ENCODE measurements around the gene PLCL2.

The PLCL2 gene

GRCh38 chr3:17055374-17056276, 170.9 kb downstream of the PLCL2 start:
- Mint-ChIP-seq H3K4me1 (peaks cover 35% of the 10 kb centered on the region), H3K27ac (peak overlapping the region; percentile 68), H3K36me3 (no peaks in the 10 kb centered on the region), H3K9me3 (peaks cover 7% of the 10 kb centered on the region), H3K4me3 (no peak overlapping the region)
- DNase-seq (ENCODE audit: low spot score in 2 of 2) (no peak), ATAC-seq (peak; percentile 89)

GRCh38 chr3:17057321-17057720, 172.6 kb downstream of the PLCL2 start:
- Mint-ChIP-seq H3K27ac (no peak overlapping the region), H3K4me3 (no peak overlapping the region), H3K4me1 (peaks cover 35% of the 10 kb centered on the region), H3K36me3 (no peaks in the 10 kb centered on the region), H3K9me3 (peaks cover 4% of the 10 kb centered on the region)
- ATAC-seq: no peak
- DNase-seq (ENCODE audit: low spot score in 2 of 2): no peak

- Mint-ChIP-seq H3K4me1 (peaks cover 32% of the 10 kb centered on the region), H3K36me3 (peaks cover 4% of the 10 kb centered on the region), H3K4me3 (no peak overlapping the region), H3K27ac (no peak overlapping the region), H3K9me3 (peaks cover 3% of the 10 kb centered on the region)
- ATAC-seq: no peak
- no peak for DNase-seq (ENCODE audit: low spot score in 2 of 2)
Measured at GRCh38 chr3:17059989-17060550, 175.3 kb downstream of the PLCL2 start.

- ATAC-seq: no peak
- peaks cover 3% of the 10 kb centered on the region for H3K9me3 Mint-ChIP-seq
- peaks cover 4% of the 10 kb centered on the region for H3K36me3 Mint-ChIP-seq
- no peak overlapping the region for H3K27ac Mint-ChIP-seq
- no peak overlapping the region for H3K4me3 Mint-ChIP-seq
- no peak for DNase-seq (ENCODE audit: low spot score in 2 of 2)
- H3K4me1 Mint-ChIP-seq: peaks cover 32% of the 10 kb centered on the region
Measured at GRCh38 chr3:17061005-17061404, 176.2 kb downstream of the PLCL2 start.

- DNase-seq (ENCODE audit: low spot score in 2 of 2) (no peak), ATAC-seq (no peak)
- Mint-ChIP-seq H3K27ac (peak overlapping the region; percentile 60), H3K36me3 (peaks cover 5% of the 10 kb centered on the region), H3K4me1 (peaks cover 20% of the 10 kb centered on the region), H3K4me3 (no peak overlapping the region), H3K9me3 (peaks cover 3% of the 10 kb centered on the region)
Measured at GRCh38 chr3:17062736-17063135, 178.0 kb downstream of the PLCL2 start.

- Mint-ChIP-seq H3K36me3 (peaks cover 11% of the 10 kb centered on the region), H3K27ac (peak overlapping the region; percentile 60), H3K4me1 (peaks cover 20% of the 10 kb centered on the region), H3K4me3 (no peak overlapping the region), H3K9me3 (peaks cover 3% of the 10 kb centered on the region)
- no peak for DNase-seq (ENCODE audit: low spot score in 2 of 2)
- no peak for ATAC-seq
Measured at GRCh38 chr3:17063596-17063995, 178.8 kb downstream of the PLCL2 start.

GRCh38 chr3:17065315-17065714, 180.6 kb downstream of the PLCL2 start:
- Mint-ChIP-seq H3K4me1 (peaks cover 29% of the 10 kb centered on the region), H3K36me3 (peaks cover 28% of the 10 kb centered on the region), H3K27ac (no peak overlapping the region), H3K9me3 (peaks cover 3% of the 10 kb centered on the region), H3K4me3 (no peak overlapping the region)
- no peak for DNase-seq (ENCODE audit: low spot score in 2 of 2)
- no peak for ATAC-seq

GRCh38 chr3:17065881-17066280, 181.1 kb downstream of the PLCL2 start:
- Mint-ChIP-seq H3K36me3 (peaks cover 33% of the 10 kb centered on the region), H3K4me1 (peaks cover 34% of the 10 kb centered on the region), H3K27ac (no peak overlapping the region), H3K9me3 (peaks cover 3% of the 10 kb centered on the region), H3K4me3 (no peak overlapping the region)
- DNase-seq (ENCODE audit: low spot score in 2 of 2): no peak
- ATAC-seq: no peak

- ATAC-seq: no peak
- H3K36me3 Mint-ChIP-seq: peaks cover 30% of the 10 kb centered on the region
- H3K4me3 Mint-ChIP-seq: no peak overlapping the region
- no peaks in the 10 kb centered on the region for H3K9me3 Mint-ChIP-seq
- DNase-seq (ENCODE audit: low spot score in 2 of 2): no peak
- peaks cover 37% of the 10 kb centered on the region for H3K4me1 Mint-ChIP-seq
- H3K27ac Mint-ChIP-seq: no peak overlapping the region
Measured at GRCh38 chr3:17069754-17070153, 185.0 kb downstream of the PLCL2 start.

GRCh38 chr3:17070161-17070959, 185.6 kb downstream of the PLCL2 start:
- Mint-ChIP-seq H3K4me3 (no peak overlapping the region), H3K36me3 (peaks cover 33% of the 10 kb centered on the region)

GRCh38 chr3:17074559-17074958, 189.8 kb downstream of the PLCL2 start:
- ATAC-seq (no peak), DNase-seq (ENCODE audit: low spot score in 2 of 2) (no peak)
- peaks cover 26% of the 10 kb centered on the region for H3K36me3 Mint-ChIP-seq
- H3K4me1 Mint-ChIP-seq: peaks cover 53% of the 10 kb centered on the region
- H3K4me3 Mint-ChIP-seq: no peak overlapping the region
- H3K9me3 Mint-ChIP-seq: no peaks in the 10 kb centered on the region
- no peak overlapping the region for H3K27ac Mint-ChIP-seq

More at GRCh38 chr3:17070161-17070959, 185.6 kb downstream of the PLCL2 start:
- H3K9me3 Mint-ChIP-seq: no peaks in the 10 kb centered on the region
- ATAC-seq (no peak), DNase-seq (ENCODE audit: low spot score in 2 of 2) (no peak)
- H3K27ac Mint-ChIP-seq: peak overlapping the region; percentile 14
- H3K4me1 Mint-ChIP-seq: peaks cover 39% of the 10 kb centered on the region

- ATAC-seq: no peak
- Mint-ChIP-seq H3K36me3 (peaks cover 20% of the 10 kb centered on the region), H3K4me3 (no peak overlapping the region), H3K27ac (no peak overlapping the region), H3K4me1 (peaks cover 50% of the 10 kb centered on the region), H3K9me3 (no peaks in the 10 kb centered on the region)
- no peak for DNase-seq (ENCODE audit: low spot score in 2 of 2)
Measured at GRCh38 chr3:17075358-17075757, 190.6 kb downstream of the PLCL2 start.

- Mint-ChIP-seq H3K27ac (no peak overlapping the region), H3K4me3 (no peak overlapping the region), H3K9me3 (no peaks in the 10 kb centered on the region), H3K4me1 (peaks cover 45% of the 10 kb centered on the region), H3K36me3 (peaks cover 18% of the 10 kb centered on the region)
- no peak for DNase-seq (ENCODE audit: low spot score in 2 of 2)
- ATAC-seq: no peak
Measured at GRCh38 chr3:17075907-17076306, 191.2 kb downstream of the PLCL2 start.

- no peaks in the 10 kb centered on the region for H3K9me3 Mint-ChIP-seq
- ATAC-seq: peak; percentile 71
- no peak for DNase-seq (ENCODE audit: low spot score in 2 of 2)
- no peak overlapping the region for H3K4me3 Mint-ChIP-seq
- peaks cover 45% of the 10 kb centered on the region for H3K4me1 Mint-ChIP-seq
- H3K36me3 Mint-ChIP-seq: peaks cover 18% of the 10 kb centered on the region
- H3K27ac Mint-ChIP-seq: no peak overlapping the region
Measured at GRCh38 chr3:17076940-17077605, 192.3 kb downstream of the PLCL2 start.

GRCh38 chr3:17077606-17078005, 192.9 kb downstream of the PLCL2 start:
- peaks cover 18% of the 10 kb centered on the region for H3K36me3 Mint-ChIP-seq
- H3K9me3 Mint-ChIP-seq: no peaks in the 10 kb centered on the region
- no peak overlapping the region for H3K4me3 Mint-ChIP-seq
- no peak overlapping the region for H3K27ac Mint-ChIP-seq
- DNase-seq (ENCODE audit: low spot score in 2 of 2) (no peak), ATAC-seq (no peak)
- peaks cover 45% of the 10 kb centered on the region for H3K4me1 Mint-ChIP-seq
